RPMI7951 (cell line): ENCODE measurements around the gene PRR15. TPM values are rescaled to one million over a fixed set of nuclear protein-coding genes. Genes with fewer than 3 reads are reported as not detected.

Experiments
- DNase-seq: peaks from one replicate; pipeline ENCODE4 v3.0.0-alpha.2; 2012; ENCODE audit warnings: low read depth
- total RNA-seq: library from RNA; depleted of rRNA; stranded (reverse); fragments of >200 nt; shearing (Covaris generic); gene quantifications from 2 replicates; pipeline ENCODE4 v1.2.3, GENCODE V29; 2014; rRNA removed

Gene PRR15
- total RNA-seq, 1 experiment from 2014 or later: not detected

GRCh38 chr7:29609162-29610037 lies 45.8 kb downstream of the PRR15 start:
- peak; percentile 84 for DNase-seq

- DNase-seq: no peak
Measured at GRCh38 chr7:29610086-29610485, 46.5 kb downstream of the PRR15 start.

DNA sequence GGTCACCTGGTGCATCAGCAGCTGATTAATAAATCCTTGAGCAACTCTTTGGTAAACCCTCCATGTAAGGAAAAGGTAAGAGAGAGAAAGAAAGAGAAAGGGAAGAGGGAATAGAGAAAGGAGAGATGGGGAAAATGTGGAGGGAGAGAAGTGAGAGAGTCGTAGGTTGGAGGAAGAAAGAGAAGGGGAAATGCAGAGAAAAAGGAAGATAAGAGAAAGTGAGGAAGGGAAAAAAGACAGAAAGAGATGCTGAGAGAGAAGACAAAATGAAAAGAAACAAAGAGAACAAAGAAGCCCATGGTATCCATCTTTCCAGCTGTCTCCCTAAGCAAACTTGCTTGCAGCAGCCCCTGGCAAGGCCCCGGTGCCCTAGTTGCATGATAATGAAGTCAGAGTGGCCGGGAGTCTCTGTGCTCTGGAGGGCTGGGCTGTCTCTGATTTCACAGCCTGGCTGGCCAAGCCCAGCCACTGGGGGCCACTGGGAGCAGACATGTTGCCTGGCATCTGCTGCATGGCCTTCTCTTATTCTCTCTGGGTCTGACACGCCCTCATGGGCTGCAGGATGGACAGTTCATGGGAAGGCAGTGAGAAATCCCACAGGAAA lies 48.4 kb downstream of the PRR15 start:
- no peak for DNase-seq

- peak; percentile 71 for DNase-seq
Measured at GRCh38 chr7:29612596-29612995, 49.0 kb downstream of the PRR15 start.

DNA sequence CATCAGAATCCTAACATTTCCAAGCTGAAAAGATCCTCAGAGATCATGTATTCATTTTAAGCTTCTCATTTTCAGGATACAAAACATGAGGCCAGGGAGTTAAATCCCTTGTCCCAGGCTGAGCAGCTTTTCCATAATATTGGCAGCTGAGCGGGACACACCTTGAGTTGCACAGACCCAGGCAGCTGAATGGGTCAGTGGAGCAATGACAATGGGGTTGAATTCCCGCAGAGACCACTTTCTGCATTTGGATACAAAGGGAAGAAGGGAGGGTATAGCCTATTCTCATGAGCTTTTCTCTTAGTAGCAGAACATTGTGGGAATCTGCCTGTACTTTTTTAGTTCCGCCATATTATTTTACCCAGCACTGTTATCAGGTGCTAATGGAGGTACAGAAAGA lies 49.5 kb downstream of the PRR15 start:
- no peak for DNase-seq

DNA sequence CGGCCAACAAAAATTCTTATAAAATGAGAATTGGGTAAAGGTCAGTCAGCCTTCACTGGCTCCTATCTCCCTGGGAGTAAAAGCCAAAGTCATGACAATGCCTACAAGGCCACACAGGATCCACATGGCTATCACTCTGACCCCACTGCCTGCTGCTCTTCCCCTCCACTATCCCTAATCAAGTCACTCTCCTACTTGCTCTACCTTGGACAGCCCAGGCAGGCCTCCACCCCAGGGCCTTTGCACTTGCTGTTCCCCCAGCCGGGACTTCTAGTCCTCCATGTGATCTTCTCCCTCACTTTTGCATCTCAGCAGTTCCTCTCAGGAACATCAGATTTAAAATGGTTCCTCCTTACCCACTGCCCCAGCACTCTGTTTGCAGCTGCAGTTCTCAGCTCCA lies 50.6 kb downstream of the PRR15 start:
- DNase-seq: no peak

Other genes with a start within 250 kb of the PRR15 start
- not detected in 2 replicates for gene WIPF3, start 242.7 kb downstream of the PRR15 start, total RNA-seq